Gastrocnemius medialis (tissue), 4 donors: ENCODE data around the gene PLD4. TPM values are rescaled to one million over a fixed set of nuclear protein-coding genes. Genes with fewer than 3 reads are reported as not detected.

Experiments used
- ATAC-seq, 2 donors: fragments of 150-250 bp; one replicate each; pipeline ENCODE4 v1.9.1; 2016
- DNase-seq, 2 donors: peaks; one replicate each; pipeline ENCODE4 v3.0.0-alpha.2; 2019
- H3K27ac ChIP-seq, 4 donors: fragments of 200-600 bp; sonication (generic); 1 replicate in 1 of 4; 2 replicates in 3 of 4; pipeline ENCODE4 v1.5.1; 2016 to 2018; ENCODE audit warnings: mild to moderate bottlenecking in 2 of 4, moderate library complexity in 1 of 4
- H3K27me3 ChIP-seq, 3 donors: fragments of 200-600 bp; sonication (generic) in 2 of 3; 1 replicate in 1 of 3; 2 replicates in 2 of 3; pipeline versions ENCODE4 v1.5.1 to v1.6.0; 2016 to 2019; ENCODE audit warnings: mild to moderate bottlenecking in 1 of 3, moderate library complexity in 1 of 3
- H3K36me3 ChIP-seq, 2 donors: fragments of 200-600 bp; sonication (generic) in 1 of 2; one replicate each; pipeline ENCODE4 v1.5.1; 2017 to 2018
- H3K4me1 ChIP-seq, 2 donors: fragments of 200-600 bp; sonication (generic) in 1 of 2; one replicate each; pipeline ENCODE4 v1.5.1; 2016 to 2017; ENCODE audit warnings: mild to moderate bottlenecking in 2 of 2
- H3K4me3 ChIP-seq, 4 donors: fragments of 200-600 bp; sonication (generic) in 3 of 4; 1 replicate in 1 of 4; 2 replicates in 3 of 4; pipeline ENCODE4 v1.5.1; 2016 to 2019; ENCODE audit warnings: mild to moderate bottlenecking in 2 of 4
- H3K9me3 ChIP-seq, 3 donors: fragments of 200-600 bp; sonication (generic) in 2 of 3; 1 replicate in 1 of 3; 2 replicates in 2 of 3; pipeline ENCODE4 v1.5.1; 2016 to 2019
- CTCF ChIP-seq, 5 experiments: fragments of 450-650 bp in 3 of 5; fragments of 200-600 bp in 2 of 5; sonication (generic) in 2 of 5; IDR thresholded peaks in 4 of 5; conservative IDR thresholded peaks in 1 of 5; 1 replicate in 4 of 5; 2 replicates in 1 of 5; pipeline ENCODE4 v1.5.1; 2016 to 2019; ENCODE audit warnings: antibody characterized with exemption in 5 of 5, mild to moderate bottlenecking in 3 of 5, moderate library complexity in 3 of 5
- POLR2A ChIP-seq, 2 donors: fragments of 450-650 bp; IDR thresholded peaks; one replicate each; pipeline ENCODE4 v1.6.1; 2017; ENCODE audit warnings: antibody characterized with exemption in 2 of 2, mild to moderate bottlenecking in 2 of 2, moderate library complexity in 2 of 2
- in situ Hi-C, 4 donors: fragments of 200-750 bp; cut with MboI; loops; one replicate each; pipeline versions ENCODE4 v1.15.0 to v1.8.0; 2017; ENCODE audit warnings: low sequenced_read_pairs in 4 of 4
- intact Hi-C: fragments of 100-400 bp; cut with DNase I; formaldehyde crosslinking; loops from one replicate; pipeline ENCODE4 v1.15.1; 2023; ENCODE audit warnings: low total_unique reads
- total RNA-seq, 4 donors: library from RNA; depleted of rRNA; stranded (reverse); fragments of >200 nt; gene quantifications; one replicate each; pipeline versions ENCODE4 v1.1.0 to v1.2.3, GENCODE V29; 2016

PLD4 gene
- total RNA-seq, 4 donors from 2014 or later: not detected

- in situ Hi-C loops (no loop called here), intact Hi-C loops (no loop called here)
- no peaks in the 10 kb centered on the region for H3K4me1 ChIP-seq
- TF ChIP-seq CTCF (IDR thresholded peaks at IDR 0.05 in 4 of 5, conservative IDR thresholded peaks at IDR 0.05 in 1 of 5): no peak
- TF ChIP-seq POLR2A (IDR thresholded peaks at IDR 0.05): no peak
- DNase-seq: no peak
- no peaks in the 10 kb centered on the region for H3K36me3 ChIP-seq
- H3K27ac ChIP-seq: no peak overlapping the region
- H3K9me3 ChIP-seq: no peaks in the 10 kb centered on the region
- no peak for ATAC-seq
- no peak overlapping the region for H3K4me3 ChIP-seq
- peaks cover 0 to 4% (median 0%) of the 10 kb centered on the region in 3 donors for H3K27me3 ChIP-seq
These were observed 29.4 kb downstream of the PLD4 start for GRCh38 chr14:104953896-104954656.

GRCh38 chr14:104954746-104955395 is 30.2 kb downstream of the PLD4 start:
- ATAC-seq (no peak), DNase-seq (no peak)
- Histone ChIP-seq H3K36me3 (no peaks in the 10 kb centered on the region), H3K9me3 (no peaks in the 10 kb centered on the region), H3K4me1 (no peaks in the 10 kb centered on the region), H3K4me3 (no peak overlapping the region), H3K27me3 (peaks cover 0 to 4% (median 0%) of the 10 kb centered on the region in 3 donors), H3K27ac (no peak overlapping the region)
- no peak for TF ChIP-seq CTCF (IDR thresholded peaks at IDR 0.05 in 4 of 5, conservative IDR thresholded peaks at IDR 0.05 in 1 of 5)
- intact Hi-C loops: no loop called here
- in situ Hi-C loops: no loop called here

DNA sequence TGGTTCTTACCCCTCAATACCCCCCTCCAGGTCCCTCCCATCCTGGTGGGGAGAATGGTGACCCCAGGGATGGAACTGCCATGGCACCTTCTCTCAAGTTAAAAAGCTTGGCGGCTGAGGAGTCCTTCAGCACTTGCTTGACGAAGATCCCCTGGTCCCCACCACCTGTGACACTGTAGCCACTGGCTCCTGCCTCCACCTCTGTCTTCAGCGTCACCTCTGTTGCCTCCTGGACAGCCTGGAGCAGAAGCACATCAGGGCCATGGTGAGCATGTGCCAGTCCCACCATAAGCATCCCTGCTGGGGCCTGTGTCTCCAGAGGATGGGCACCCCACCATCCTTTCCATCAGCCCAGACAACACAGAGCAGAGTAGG is 30.7 kb downstream of the PLD4 start:
- no peak for DNase-seq
- H3K4me3 ChIP-seq: no peak overlapping the region
- in situ Hi-C loops (no loop called here), intact Hi-C loops (no loop called here)
- TF ChIP-seq POLR2A (IDR thresholded peaks at IDR 0.05): no peak
- TF ChIP-seq CTCF (IDR thresholded peaks at IDR 0.05 in 4 of 5, conservative IDR thresholded peaks at IDR 0.05 in 1 of 5): no peak
- ATAC-seq: no peak
- peaks cover 0 to 4% (median 0%) of the 10 kb centered on the region in 3 donors for H3K27me3 ChIP-seq
- no peaks in the 10 kb centered on the region for H3K9me3 ChIP-seq
- no peak overlapping the region for H3K27ac ChIP-seq
- H3K4me1 ChIP-seq: no peaks in the 10 kb centered on the region
- H3K36me3 ChIP-seq: no peaks in the 10 kb centered on the region

GRCh38 chr14:104956290-104956890 is 31.7 kb downstream of the PLD4 start:
- Histone ChIP-seq H3K4me1 (no peaks in the 10 kb centered on the region), H3K36me3 (no peaks in the 10 kb centered on the region), H3K27me3 (peaks cover 0 to 4% (median 0%) of the 10 kb centered on the region in 3 donors), H3K4me3 (no peak overlapping the region), H3K9me3 (no peaks in the 10 kb centered on the region), H3K27ac (no peak overlapping the region)
- DNase-seq (no peak), ATAC-seq (no peak)
- no peak for TF ChIP-seq POLR2A (IDR thresholded peaks at IDR 0.05)
- TF ChIP-seq CTCF (IDR thresholded peaks at IDR 0.05 in 4 of 5, conservative IDR thresholded peaks at IDR 0.05 in 1 of 5): no peak
- in situ Hi-C loops (no loop called here), intact Hi-C loops (no loop called here)
